SK-N-SH treated with all-trans-retinoic acid at 6 μM for 48 hours (cell line): ENCODE data around the gene ZNF536.

ENCODE experiments used
- BACH2 ChIP-seq: fragments of 250-450 bp; sonication (Bioruptor Pico); IDR thresholded peaks from 2 replicates; pipeline ENCODE4 v1.9.0; 2021; ENCODE audit warnings: mild to moderate bottlenecking, borderline replicate concordance
- ZC3H10 ChIP-seq: fragments of 250-450 bp; sonication (Bioruptor Pico); IDR thresholded peaks from 2 replicates; pipeline ENCODE4 v1.5.1; 2021; ENCODE audit warnings: mild to moderate bottlenecking, moderate library complexity

- TF ChIP-seq BACH2 (CRISPR knock-in tag) (no peak), ZC3H10 (CRISPR knock-in tag) (no peak)
Observed at GRCh38 chr19:30351774-30352173, 20.4 kb upstream of the ZNF536 start.
